ENCODE results near the gene DNAH3. TPM values are rescaled to one million over a fixed set of nuclear protein-coding genes. Genes with fewer than 3 reads are reported as not detected.

The DNAH3 gene
- total and polyA plus RNA-seq, 2 of the 13 experiments (the other 11 are each of a cell fraction or from before 2014, with no cell fraction given): 0.07 to 0.08 TPM

- TF ChIP-seq, protein P1, sequence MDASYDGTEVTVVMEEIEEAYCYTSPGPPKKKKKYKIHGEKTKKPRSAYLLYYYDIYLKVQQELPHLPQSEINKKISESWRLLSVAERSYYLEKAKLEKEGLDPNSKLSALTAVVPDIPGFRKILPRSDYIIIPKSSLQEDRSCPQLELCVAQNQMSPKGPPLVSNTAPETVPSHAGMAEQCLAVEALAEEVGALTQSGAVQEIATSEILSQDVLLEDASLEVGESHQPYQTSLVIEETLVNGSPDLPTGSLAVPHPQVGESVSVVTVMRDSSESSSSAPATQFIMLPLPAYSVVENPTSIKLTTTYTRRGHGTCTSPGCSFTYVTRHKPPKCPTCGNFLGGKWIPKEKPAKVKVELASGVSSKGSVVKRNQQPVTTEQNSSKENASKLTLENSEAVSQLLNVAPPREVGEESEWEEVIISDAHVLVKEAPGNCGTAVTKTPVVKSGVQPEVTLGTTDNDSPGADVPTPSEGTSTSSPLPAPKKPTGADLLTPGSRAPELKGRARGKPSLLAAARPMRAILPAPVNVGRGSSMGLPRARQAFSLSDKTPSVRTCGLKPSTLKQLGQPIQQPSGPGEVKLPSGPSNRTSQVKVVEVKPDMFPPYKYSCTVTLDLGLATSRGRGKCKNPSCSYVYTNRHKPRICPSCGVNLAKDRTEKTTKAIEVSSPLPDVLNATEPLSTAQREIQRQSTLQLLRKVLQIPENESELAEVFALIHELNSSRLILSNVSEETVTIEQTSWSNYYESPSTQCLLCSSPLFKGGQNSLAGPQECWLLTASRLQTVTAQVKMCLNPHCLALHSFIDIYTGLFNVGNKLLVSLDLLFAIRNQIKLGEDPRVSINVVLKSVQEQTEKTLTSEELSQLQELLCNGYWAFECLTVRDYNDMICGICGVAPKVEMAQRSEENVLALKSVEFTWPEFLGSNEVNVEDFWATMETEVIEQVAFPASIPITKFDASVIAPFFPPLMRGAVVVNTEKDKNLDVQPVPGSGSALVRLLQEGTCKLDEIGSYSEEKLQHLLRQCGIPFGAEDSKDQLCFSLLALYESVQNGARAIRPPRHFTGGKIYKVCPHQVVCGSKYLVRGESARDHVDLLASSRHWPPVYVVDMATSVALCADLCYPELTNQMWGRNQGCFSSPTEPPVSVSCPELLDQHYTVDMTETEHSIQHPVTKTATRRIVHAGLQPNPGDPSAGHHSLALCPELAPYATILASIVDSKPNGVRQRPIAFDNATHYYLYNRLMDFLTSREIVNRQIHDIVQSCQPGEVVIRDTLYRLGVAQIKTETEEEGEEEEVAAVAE (CRISPR knock-in tag; IDR thresholded peaks at IDR 0.05; ENCODE audit: borderline replicate concordance): 0 out of 2 replicates have a peak, but pooled peaks have one; percentile 29
- peak; percentile 69; the same call in 1 of the 2 replicates for TF ChIP-seq NRL (CRISPR knock-in tag; IDR thresholded peaks at IDR 0.05; ENCODE audit: borderline replicate concordance)
- TF ChIP-seq ZNF878 (CRISPR knock-in tag; IDR thresholded peaks at IDR 0.05): peak; percentile 72; the same call in 1 of the 2 replicates
- 0 out of 2 replicates have a peak, but pooled peaks have one; percentile 35 for TF ChIP-seq NR2F6 (IDR thresholded peaks at IDR 0.05)
- peak; percentile 68; the same call in 1 of the 2 replicates for TF ChIP-seq NR2F6 (CRISPR knock-in tag; IDR thresholded peaks at IDR 0.05)
- TF ChIP-seq ZNF543 (CRISPR knock-in tag; IDR thresholded peaks at IDR 0.05): peak; percentile 46; the same call in 1 of the 2 replicates
- peak; percentile 93 for TF ChIP-seq SMYD3 (CRISPR knock-in tag; IDR thresholded peaks at IDR 0.05)
- no peak for TF ChIP-seq MTF2 (CRISPR knock-in tag; IDR thresholded peaks at IDR 0.05; ENCODE audit: borderline replicate concordance)
- TF ChIP-seq RBFOX2 (IDR thresholded peaks at IDR 0.05; ENCODE audit: low read depth, low read length): 0 out of 2 replicates have a peak, but pooled peaks have one; percentile 41
- TF ChIP-seq PRDM10 (CRISPR knock-in tag; IDR thresholded peaks at IDR 0.05; ENCODE audit: low read depth): peak; percentile 68; the same call in 1 of the 2 replicates
- peak; percentile 91; the same call in 1 of the 2 replicates for TF ChIP-seq ZBTB26 (CRISPR knock-in tag; IDR thresholded peaks at IDR 0.05; ENCODE audit: borderline replicate concordance)
- peak; percentile 40; the same call in 1 of the 2 replicates for TF ChIP-seq ZFP1 (CRISPR knock-in tag; IDR thresholded peaks at IDR 0.05)
- peak; percentile 51; the same call in 1 of the 3 replicates for TF ChIP-seq MXI1 (IDR thresholded peaks at IDR 0.05; ENCODE audit: borderline replicate concordance, low read depth, low read length)
- 0 out of 2 replicates have a peak, but pooled peaks have one; percentile 39 for TF ChIP-seq ATF3 (CRISPR knock-in tag; IDR thresholded peaks at IDR 0.05)
- 0 out of 2 replicates have a peak, but pooled peaks have one; percentile 50 for TF ChIP-seq ISL2 (CRISPR knock-in tag; IDR thresholded peaks at IDR 0.05)
- TF ChIP-seq ZSCAN29 (CRISPR knock-in tag; conservative IDR thresholded peaks at IDR 0.05): peak; percentile 65; the same call in 1 of the 2 replicates
- TF ChIP-seq CBFB (CRISPR knock-in tag; IDR thresholded peaks at IDR 0.05): peak; percentile 16; the same call in 1 of the 2 replicates
- TF ChIP-seq ZNF205 (CRISPR knock-in tag; IDR thresholded peaks at IDR 0.05): 0 out of 2 replicates have a peak, but pooled peaks have one; percentile 42
- TF ChIP-seq TARDBP (CRISPR knock-in tag; IDR thresholded peaks at IDR 0.05): peak; percentile 77
Observed at GRCh38 chr16:20899477-20900298, 251.0 kb downstream of the DNAH3 start (continued).

All from HepG2 (cell line).